ENCODE data around the gene NSD2. TPM values are rescaled to one million over a fixed set of nuclear protein-coding genes. Genes with fewer than 3 reads are reported as not detected.

The NSD2 gene
- total RNA-seq, 6 experiments from 2014 or later: 11.4 to 19.4 (median 14.0) TPM

- H3K27me3 ChIP-seq: no peaks in the 10 kb centered on the region
- no peaks in the 10 kb centered on the region for H3K36me3 ChIP-seq
- ATAC-seq (no peak), DNase-seq (no peak)
- no peak overlapping the region for H3K4me3 ChIP-seq
- TF ChIP-seq POLR2A (IDR thresholded peaks at IDR 0.05): no peak
- TF ChIP-seq, protein P1, sequence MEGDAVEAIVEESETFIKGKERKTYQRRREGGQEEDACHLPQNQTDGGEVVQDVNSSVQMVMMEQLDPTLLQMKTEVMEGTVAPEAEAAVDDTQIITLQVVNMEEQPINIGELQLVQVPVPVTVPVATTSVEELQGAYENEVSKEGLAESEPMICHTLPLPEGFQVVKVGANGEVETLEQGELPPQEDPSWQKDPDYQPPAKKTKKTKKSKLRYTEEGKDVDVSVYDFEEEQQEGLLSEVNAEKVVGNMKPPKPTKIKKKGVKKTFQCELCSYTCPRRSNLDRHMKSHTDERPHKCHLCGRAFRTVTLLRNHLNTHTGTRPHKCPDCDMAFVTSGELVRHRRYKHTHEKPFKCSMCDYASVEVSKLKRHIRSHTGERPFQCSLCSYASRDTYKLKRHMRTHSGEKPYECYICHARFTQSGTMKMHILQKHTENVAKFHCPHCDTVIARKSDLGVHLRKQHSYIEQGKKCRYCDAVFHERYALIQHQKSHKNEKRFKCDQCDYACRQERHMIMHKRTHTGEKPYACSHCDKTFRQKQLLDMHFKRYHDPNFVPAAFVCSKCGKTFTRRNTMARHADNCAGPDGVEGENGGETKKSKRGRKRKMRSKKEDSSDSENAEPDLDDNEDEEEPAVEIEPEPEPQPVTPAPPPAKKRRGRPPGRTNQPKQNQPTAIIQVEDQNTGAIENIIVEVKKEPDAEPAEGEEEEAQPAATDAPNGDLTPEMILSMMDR (IDR thresholded peaks at IDR 0.05): no peak
- WGBS (ENCODE audit: insufficient coverage, low coverage, low lambda C conversion rate, missing lambda C conversion rate): 95% methylated on average over 11 of the region's 11 CpGs
- no peaks in the 10 kb centered on the region for H3K4me1 ChIP-seq
- no peak overlapping the region for H3K27ac ChIP-seq
- H3K9me3 ChIP-seq: no peaks in the 10 kb centered on the region
- intact Hi-C loops (cut with DNase I): loop anchor here in 1 of 2 donors (10.0 kb wide), 2 partner anchors 46 to 136 kb away; no protein-coding TSS in a partner anchor
Observed at GRCh38 chr4:1890979-1891570, 19.9 kb downstream of the NSD2 start.

- no peak for TF ChIP-seq POLR2A (IDR thresholded peaks at IDR 0.05)
- TF ChIP-seq, protein P1 (IDR thresholded peaks at IDR 0.05): no peak
- ATAC-seq (no peak), DNase-seq (no peak)
- Histone ChIP-seq H3K36me3 (peaks cover 0 to 4% (median 0%) of the 10 kb centered on the region in 4 donors), H3K27me3 (no peaks in the 10 kb centered on the region), H3K4me1 (no peaks in the 10 kb centered on the region), H3K9me3 (no peaks in the 10 kb centered on the region), H3K4me3 (no peak overlapping the region), H3K27ac (no peak overlapping the region)
- WGBS (ENCODE audit: insufficient coverage, low coverage, low lambda C conversion rate, missing lambda C conversion rate): 100% methylated on average over 3 of the region's 8 CpGs
- intact Hi-C loops (cut with DNase I): loop anchor here in 1 of 2 donors (10.0 kb wide), 2 partner anchors 51 to 141 kb away; no protein-coding TSS in a partner anchor
Observed at GRCh38 chr4:1895971-1896657, 24.9 kb downstream of the NSD2 start.

GRCh38 chr4:1896658-1896991, 25.4 kb downstream of the NSD2 start:
- Histone ChIP-seq H3K9me3 (no peaks in the 10 kb centered on the region), H3K4me3 (no peak overlapping the region), H3K36me3 (peaks cover 0 to 8% (median 0%) of the 10 kb centered on the region in 4 donors), H3K4me1 (no peaks in the 10 kb centered on the region), H3K27ac (no peak overlapping the region), H3K27me3 (no peaks in the 10 kb centered on the region)
- WGBS (ENCODE audit: insufficient coverage, low coverage, low lambda C conversion rate, missing lambda C conversion rate): 86% methylated on average over 6 of the region's 6 CpGs
- TF ChIP-seq, protein P1 (IDR thresholded peaks at IDR 0.05): no peak
- no peak for TF ChIP-seq POLR2A (IDR thresholded peaks at IDR 0.05)
- DNase-seq (no peak), ATAC-seq (no peak)
- intact Hi-C loops (cut with DNase I): loop anchor here in 1 of 2 donors (10.0 kb wide), 2 partner anchors 52 to 142 kb away; no protein-coding TSS in a partner anchor

DNA sequence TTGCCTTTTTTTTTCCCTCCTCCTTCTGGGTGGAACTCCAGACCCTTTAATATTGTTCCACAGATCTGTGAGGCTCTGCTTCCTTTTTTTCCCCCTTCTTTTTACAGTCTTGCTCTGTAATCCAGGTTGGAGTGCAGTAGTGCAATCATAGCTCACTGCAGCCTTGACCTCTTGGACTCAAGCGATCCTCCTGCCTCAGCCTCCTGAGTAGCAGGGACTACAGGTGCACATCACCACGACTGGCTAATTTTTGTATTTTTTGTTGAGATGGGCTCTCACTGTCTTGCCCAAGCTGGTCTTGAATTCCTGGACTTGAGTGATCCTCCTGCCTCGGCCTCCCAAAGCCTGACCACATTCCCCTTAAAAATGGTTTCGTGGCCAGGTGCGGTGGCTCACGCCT, 26.8 kb downstream of the NSD2 start:
- Histone ChIP-seq H3K27me3 (no peaks in the 10 kb centered on the region), H3K4me3 (no peak overlapping the region), H3K27ac (no peak overlapping the region), H3K4me1 (no peaks in the 10 kb centered on the region), H3K36me3 (peaks cover 0 to 8% (median 0%) of the 10 kb centered on the region in 4 donors), H3K9me3 (no peaks in the 10 kb centered on the region)
- ATAC-seq (no peak), DNase-seq (no peak)
- TF ChIP-seq, protein P1 (IDR thresholded peaks at IDR 0.05): no peak
- TF ChIP-seq POLR2A (IDR thresholded peaks at IDR 0.05): no peak
- intact Hi-C loops (cut with DNase I): loop anchor here in 1 of 2 donors (10.0 kb wide), 2 partner anchors 53 to 143 kb away; no protein-coding TSS in a partner anchor
- 97% methylated on average over 5 of the region's 6 CpGs for WGBS (ENCODE audit: insufficient coverage, low coverage, low lambda C conversion rate, missing lambda C conversion rate)

Measured in right lobe of liver (tissue), 6 donors.